ENCODE results near the gene SETD9. TPM values are rescaled to one million over a fixed set of nuclear protein-coding genes. Genes with fewer than 3 reads are reported as not detected.

Gene SETD9
- total RNA-seq, 1 donor from 2014 or later = 15.6 TPM

DNA sequence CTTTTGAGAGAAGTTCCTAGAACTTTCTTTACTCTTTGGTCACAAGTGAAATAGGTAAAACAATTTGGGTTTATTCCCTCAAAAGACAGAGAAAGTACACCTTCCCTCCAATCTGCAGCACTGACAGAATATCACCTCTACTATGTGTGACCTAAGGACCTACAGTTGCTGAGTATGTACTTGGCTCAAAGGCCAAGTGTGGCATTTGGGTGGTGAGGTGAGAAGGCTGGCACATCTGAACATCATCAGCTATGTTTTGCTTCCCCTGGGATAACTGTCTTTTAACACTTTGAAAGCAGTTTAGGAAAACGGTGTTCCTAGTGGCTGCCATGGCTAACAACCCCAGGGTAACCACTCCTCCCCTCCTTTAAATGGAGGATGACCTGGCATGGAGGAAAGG lies 24.9 kb downstream of the SETD9 start:
- Mint-ChIP-seq H3K4me1 (no peaks in the 10 kb centered on the region), H3K4me3 (no peak overlapping the region), H3K27ac (no peak overlapping the region), H3K9me3 (no peaks in the 10 kb centered on the region), H3K27me3 (ENCODE audit: low read depth) (no peaks in the 10 kb centered on the region), H3K36me3 (peaks cover 40% of the 10 kb centered on the region)
- TF ChIP-seq, protein P1, sequence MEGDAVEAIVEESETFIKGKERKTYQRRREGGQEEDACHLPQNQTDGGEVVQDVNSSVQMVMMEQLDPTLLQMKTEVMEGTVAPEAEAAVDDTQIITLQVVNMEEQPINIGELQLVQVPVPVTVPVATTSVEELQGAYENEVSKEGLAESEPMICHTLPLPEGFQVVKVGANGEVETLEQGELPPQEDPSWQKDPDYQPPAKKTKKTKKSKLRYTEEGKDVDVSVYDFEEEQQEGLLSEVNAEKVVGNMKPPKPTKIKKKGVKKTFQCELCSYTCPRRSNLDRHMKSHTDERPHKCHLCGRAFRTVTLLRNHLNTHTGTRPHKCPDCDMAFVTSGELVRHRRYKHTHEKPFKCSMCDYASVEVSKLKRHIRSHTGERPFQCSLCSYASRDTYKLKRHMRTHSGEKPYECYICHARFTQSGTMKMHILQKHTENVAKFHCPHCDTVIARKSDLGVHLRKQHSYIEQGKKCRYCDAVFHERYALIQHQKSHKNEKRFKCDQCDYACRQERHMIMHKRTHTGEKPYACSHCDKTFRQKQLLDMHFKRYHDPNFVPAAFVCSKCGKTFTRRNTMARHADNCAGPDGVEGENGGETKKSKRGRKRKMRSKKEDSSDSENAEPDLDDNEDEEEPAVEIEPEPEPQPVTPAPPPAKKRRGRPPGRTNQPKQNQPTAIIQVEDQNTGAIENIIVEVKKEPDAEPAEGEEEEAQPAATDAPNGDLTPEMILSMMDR (IDR thresholded peaks at IDR 0.05; ENCODE audit: unreplicated experiment) = no peak
- no peak for DNase-seq (ENCODE audit: low spot score in 2 of 2, unreplicated experiment in 2 of 2)

DNA sequence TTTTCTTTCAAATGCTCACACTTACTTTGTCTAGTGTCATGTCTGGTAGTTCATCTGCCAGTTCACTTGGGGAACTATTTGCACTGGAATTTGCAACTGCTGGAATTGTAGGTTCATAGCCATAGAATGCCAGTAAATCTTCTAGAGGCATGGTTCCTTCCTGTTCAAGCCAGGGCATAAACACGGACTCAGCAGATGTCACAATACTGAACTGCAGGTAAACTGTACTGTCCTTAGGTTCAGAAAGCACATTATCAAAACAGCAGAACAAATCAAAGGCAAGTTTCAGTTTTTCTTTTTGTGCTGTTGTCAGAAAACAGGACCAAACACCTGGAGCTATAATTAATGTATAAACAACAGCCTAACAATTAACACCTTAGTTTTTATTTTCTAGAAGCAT lies 29.5 kb downstream of the SETD9 start:
- no peaks in the 10 kb centered on the region for H3K4me1 Mint-ChIP-seq
- H3K27ac Mint-ChIP-seq = no peak overlapping the region
- H3K4me3 Mint-ChIP-seq = no peak overlapping the region
- H3K9me3 Mint-ChIP-seq = no peaks in the 10 kb centered on the region
- TF ChIP-seq, protein P1 (IDR thresholded peaks at IDR 0.05; ENCODE audit: unreplicated experiment) = no peak
- H3K36me3 Mint-ChIP-seq = peaks cover 54% of the 10 kb centered on the region
- no peaks in the 10 kb centered on the region for H3K27me3 Mint-ChIP-seq (ENCODE audit: low read depth)
- DNase-seq (ENCODE audit: low spot score in 2 of 2, unreplicated experiment in 2 of 2) = no peak

DNA sequence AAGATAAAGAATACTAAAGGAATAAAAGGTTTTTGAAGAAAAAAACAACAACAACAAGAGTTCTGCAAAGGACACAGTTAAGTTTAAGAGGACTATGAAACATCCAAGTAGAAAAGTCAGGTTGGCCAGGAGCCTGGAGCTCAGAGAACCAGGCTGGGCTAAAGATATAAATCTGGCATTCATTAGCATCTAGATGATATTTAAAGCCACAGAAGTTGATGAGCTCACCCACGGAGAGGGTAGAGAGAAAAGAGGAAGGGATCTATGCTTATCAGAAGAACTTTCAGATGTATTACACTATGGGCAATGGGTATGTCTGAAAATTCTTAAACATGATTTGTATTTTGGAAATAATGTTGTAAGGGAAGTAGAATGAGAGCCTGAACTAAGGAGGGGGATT lies 32.6 kb downstream of the SETD9 start:
- Mint-ChIP-seq H3K36me3 (peaks cover 53% of the 10 kb centered on the region), H3K4me3 (no peak overlapping the region), H3K4me1 (no peaks in the 10 kb centered on the region), H3K9me3 (no peaks in the 10 kb centered on the region), H3K27ac (no peak overlapping the region), H3K27me3 (ENCODE audit: low read depth) (no peaks in the 10 kb centered on the region)
- DNase-seq (ENCODE audit: low spot score in 2 of 2, unreplicated experiment in 2 of 2) = no peak
- TF ChIP-seq, protein P1 (IDR thresholded peaks at IDR 0.05; ENCODE audit: unreplicated experiment) = no peak

DNA sequence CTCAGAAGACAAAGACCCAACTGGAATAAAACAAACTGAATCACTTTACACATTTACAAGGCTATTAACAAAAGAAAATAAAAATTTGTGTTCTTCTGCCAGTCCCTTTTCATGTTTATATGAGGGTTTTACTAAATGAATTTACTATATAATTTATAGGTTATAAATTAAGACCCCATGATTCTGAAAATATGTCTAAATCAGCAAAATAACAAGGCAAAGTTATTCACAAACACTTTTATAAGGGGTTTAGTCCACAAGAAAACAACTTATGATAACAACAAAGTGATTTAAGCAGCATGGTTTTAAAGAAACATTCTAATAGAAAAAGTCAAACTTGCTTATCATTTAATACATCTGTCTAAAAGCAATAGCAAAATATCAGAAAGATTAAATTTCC lies 37.7 kb downstream of the SETD9 start:
- no peak overlapping the region for H3K4me3 Mint-ChIP-seq
- H3K9me3 Mint-ChIP-seq = no peaks in the 10 kb centered on the region
- no peak for DNase-seq (ENCODE audit: low spot score in 2 of 2, unreplicated experiment in 2 of 2)
- no peak overlapping the region for H3K27ac Mint-ChIP-seq
- no peaks in the 10 kb centered on the region for H3K27me3 Mint-ChIP-seq (ENCODE audit: low read depth)
- peaks cover 27% of the 10 kb centered on the region for H3K36me3 Mint-ChIP-seq
- TF ChIP-seq, protein P1 (IDR thresholded peaks at IDR 0.05; ENCODE audit: unreplicated experiment) = no peak
- H3K4me1 Mint-ChIP-seq = peaks cover 16% of the 10 kb centered on the region

- Mint-ChIP-seq H3K4me1 (peaks cover 19% of the 10 kb centered on the region), H3K27ac (peak overlapping the region; percentile 97), H3K27me3 (ENCODE audit: low read depth) (peaks cover 3% of the 10 kb centered on the region), H3K9me3 (no peaks in the 10 kb centered on the region), H3K36me3 (peaks cover 6% of the 10 kb centered on the region), H3K4me3 (peak overlapping the region; percentile 93)
- peak; percentile 63 to 77 for DNase-seq (ENCODE audit: low spot score in 2 of 2, unreplicated experiment in 2 of 2)
- TF ChIP-seq, protein P1 (IDR thresholded peaks at IDR 0.05; ENCODE audit: unreplicated experiment) = no peak
These were observed 41.3 kb downstream of the SETD9 start for GRCh38 chr5:56950626-56951125.
